HG03066 (cell line): ENCODE results near the gene RGL1.

Experiments used
- ATAC-seq: cut with Tn5 transposase; IDR thresholded peaks from one replicate; pipeline ENCODE4 v1.9.1; 2021; ENCODE audit warnings: low read depth; ENCODE audit not compliant: unreplicated experiment

Gene RGL1

GRCh38 chr1:183884526-183884925, 79.6 kb downstream of the RGL1 start:
- no peak for ATAC-seq

GRCh38 chr1:183885142-183885735, 80.3 kb downstream of the RGL1 start:
- ATAC-seq = no peak

- no peak for ATAC-seq
Measured at GRCh38 chr1:183886083-183886828, 81.3 kb downstream of the RGL1 start.

- ATAC-seq = no peak
Measured at GRCh38 chr1:183886853-183887252, 81.9 kb downstream of the RGL1 start.

- no peak for ATAC-seq
Measured at GRCh38 chr1:183887826-183888819, 83.2 kb downstream of the RGL1 start.

- no peak for ATAC-seq
Measured at GRCh38 chr1:183889095-183889494, 84.2 kb downstream of the RGL1 start.

- peak; percentile 78 for ATAC-seq
Measured at GRCh38 chr1:183891158-183891856, 86.4 kb downstream of the RGL1 start.

GRCh38 chr1:183892351-183892793, 87.5 kb downstream of the RGL1 start:
- ATAC-seq = no peak

- ATAC-seq = no peak
Measured at GRCh38 chr1:183893561-183894289, 88.8 kb downstream of the RGL1 start.

GRCh38 chr1:183894290-183894565, 89.3 kb downstream of the RGL1 start:
- ATAC-seq = no peak

GRCh38 chr1:183896466-183897048, 91.6 kb downstream of the RGL1 start:
- no peak for ATAC-seq

GRCh38 chr1:183898001-183898396, 93.1 kb downstream of the RGL1 start:
- peak; percentile 18 for ATAC-seq

GRCh38 chr1:183898610-183899009, 93.7 kb downstream of the RGL1 start:
- ATAC-seq = no peak

GRCh38 chr1:183901748-183902330, 96.9 kb downstream of the RGL1 start:
- no peak for ATAC-seq

GRCh38 chr1:183903101-183903500, 98.2 kb downstream of the RGL1 start:
- ATAC-seq = no peak

- no peak for ATAC-seq
Measured at GRCh38 chr1:183905508-183906113, 100.7 kb downstream of the RGL1 start.

GRCh38 chr1:183907070-183907469, 102.2 kb downstream of the RGL1 start:
- ATAC-seq = no peak

GRCh38 chr1:183908079-183908478, 103.2 kb downstream of the RGL1 start:
- ATAC-seq = no peak

GRCh38 chr1:183909672-183910071, 104.8 kb downstream of the RGL1 start:
- no peak for ATAC-seq
